GM18498 (cell line): ENCODE measurements around the gene ASCL2.

Experiments
- ATAC-seq: cut with Tn5 transposase; IDR thresholded peaks from one replicate; pipeline ENCODE4 v1.9.1; 2021; ENCODE audit warnings: mild to moderate bottlenecking, moderate library complexity; ENCODE audit not compliant: unreplicated experiment

ASCL2 gene

GRCh38 chr11:2270322-2271076, at the start of gene ASCL2:
TSS of gene ASCL2 (minus strand) at chr11:2270588. CDS start at chr11:2270332, 256 bp downstream.
- ATAC-seq: no peak

- no peak for ATAC-seq
These were observed 49.5 kb upstream of the ASCL2 start for GRCh38 chr11:2319791-2320472.

- ATAC-seq: no peak
These were observed 48.3 kb upstream of the ASCL2 start for GRCh38 chr11:2318707-2319106.

- ATAC-seq: no peak
These were observed 47.7 kb upstream of the ASCL2 start for GRCh38 chr11:2318123-2318522.

GRCh38 chr11:2317354-2318050, 47.1 kb upstream of the ASCL2 start:
- no peak for ATAC-seq

- ATAC-seq: no peak
These were observed 46.5 kb upstream of the ASCL2 start for GRCh38 chr11:2316963-2317244.

GRCh38 chr11:2316169-2316962, 46.0 kb upstream of the ASCL2 start:
- ATAC-seq: no peak

GRCh38 chr11:2315395-2316168, 45.2 kb upstream of the ASCL2 start:
- ATAC-seq: no peak

GRCh38 chr11:2314525-2315394, 44.4 kb upstream of the ASCL2 start:
- no peak for ATAC-seq

- no peak for ATAC-seq
These were observed 43.7 kb upstream of the ASCL2 start for GRCh38 chr11:2314136-2314524.

GRCh38 chr11:2313051-2313951, 42.9 kb upstream of the ASCL2 start:
- no peak for ATAC-seq

GRCh38 chr11:2312232-2313042, 42.0 kb upstream of the ASCL2 start:
- no peak for ATAC-seq

GRCh38 chr11:2311353-2312133, 41.2 kb upstream of the ASCL2 start:
- no peak for ATAC-seq

GRCh38 chr11:2310786-2311352, 40.5 kb upstream of the ASCL2 start:
- ATAC-seq: no peak

GRCh38 chr11:2310073-2310785, 39.8 kb upstream of the ASCL2 start:
- no peak for ATAC-seq
